ENCODE results near the gene TM4SF4.

DNA sequence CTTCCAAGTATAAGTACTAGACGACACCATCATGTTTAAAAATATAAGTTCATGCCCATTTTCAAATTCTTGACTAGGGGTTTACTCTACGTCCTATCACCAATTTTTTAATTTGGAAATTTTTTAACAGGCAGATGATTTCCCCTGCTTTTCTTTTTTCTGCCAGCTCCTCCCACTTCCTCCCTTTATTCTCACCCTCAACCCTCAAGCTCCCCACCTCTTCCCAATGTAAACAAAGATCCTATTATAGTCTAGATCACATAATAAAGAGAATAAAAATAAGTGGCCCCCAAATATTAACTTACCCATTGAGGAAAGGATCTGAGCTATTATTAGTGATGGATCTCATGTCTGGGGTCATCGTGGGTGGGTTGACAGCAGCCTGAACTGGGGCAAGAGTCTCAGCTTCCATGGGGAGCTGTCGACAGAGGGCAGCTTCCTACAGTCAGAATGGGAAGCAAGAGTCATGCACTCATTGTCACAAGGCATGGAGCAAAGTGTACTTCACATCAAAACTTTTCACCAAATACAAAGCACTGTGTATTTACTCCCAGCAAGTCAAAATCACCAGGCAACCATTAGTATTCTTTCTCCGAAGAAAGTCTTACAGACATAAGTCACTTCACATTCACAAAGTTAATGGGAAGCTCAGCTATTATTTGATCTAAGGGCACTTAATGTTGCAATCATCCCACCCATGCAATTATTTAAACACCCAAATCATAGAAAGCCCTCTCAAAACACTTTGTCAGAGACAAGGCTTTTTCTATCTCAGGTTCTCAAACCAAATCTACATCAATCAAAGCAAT, 53.2 kb downstream of the TM4SF4 start:
- TF ChIP-seq, protein P1, sequence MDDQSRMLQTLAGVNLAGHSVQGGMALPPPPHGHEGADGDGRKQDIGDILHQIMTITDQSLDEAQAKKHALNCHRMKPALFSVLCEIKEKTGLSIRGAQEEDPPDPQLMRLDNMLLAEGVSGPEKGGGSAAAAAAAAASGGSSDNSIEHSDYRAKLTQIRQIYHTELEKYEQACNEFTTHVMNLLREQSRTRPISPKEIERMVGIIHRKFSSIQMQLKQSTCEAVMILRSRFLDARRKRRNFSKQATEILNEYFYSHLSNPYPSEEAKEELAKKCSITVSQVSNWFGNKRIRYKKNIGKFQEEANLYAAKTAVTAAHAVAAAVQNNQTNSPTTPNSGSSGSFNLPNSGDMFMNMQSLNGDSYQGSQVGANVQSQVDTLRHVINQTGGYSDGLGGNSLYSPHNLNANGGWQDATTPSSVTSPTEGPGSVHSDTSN (CRISPR knock-in tag; IDR thresholded peaks at IDR 0.05), result no peak
- TF ChIP-seq MZF1 (tag by site-specific recombination; IDR thresholded peaks at IDR 0.05; ENCODE audit: borderline replicate concordance), result no peak
- no peak for TF ChIP-seq GLIS1 (tag by site-specific recombination; IDR thresholded peaks at IDR 0.05)
- TF ChIP-seq ZNF707 (tag by site-specific recombination; IDR thresholded peaks at IDR 0.05), result no peak
- TF ChIP-seq ZBTB8A (tag by site-specific recombination; IDR thresholded peaks at IDR 0.05), result no peak
- no peak for TF ChIP-seq ZBTB10 (tag by site-specific recombination; IDR thresholded peaks at IDR 0.05)
- no peak for TF ChIP-seq ZNF175 (tag by site-specific recombination; IDR thresholded peaks at IDR 0.05)
- TF ChIP-seq ZNF571 (tag by site-specific recombination; IDR thresholded peaks at IDR 0.05), result no peak
- no peak for TF ChIP-seq KLF1 (tag by site-specific recombination; IDR thresholded peaks at IDR 0.05)
- TF ChIP-seq GLIS2 (tag by site-specific recombination; IDR thresholded peaks at IDR 0.05), result no peak
- TF ChIP-seq, protein P2, sequence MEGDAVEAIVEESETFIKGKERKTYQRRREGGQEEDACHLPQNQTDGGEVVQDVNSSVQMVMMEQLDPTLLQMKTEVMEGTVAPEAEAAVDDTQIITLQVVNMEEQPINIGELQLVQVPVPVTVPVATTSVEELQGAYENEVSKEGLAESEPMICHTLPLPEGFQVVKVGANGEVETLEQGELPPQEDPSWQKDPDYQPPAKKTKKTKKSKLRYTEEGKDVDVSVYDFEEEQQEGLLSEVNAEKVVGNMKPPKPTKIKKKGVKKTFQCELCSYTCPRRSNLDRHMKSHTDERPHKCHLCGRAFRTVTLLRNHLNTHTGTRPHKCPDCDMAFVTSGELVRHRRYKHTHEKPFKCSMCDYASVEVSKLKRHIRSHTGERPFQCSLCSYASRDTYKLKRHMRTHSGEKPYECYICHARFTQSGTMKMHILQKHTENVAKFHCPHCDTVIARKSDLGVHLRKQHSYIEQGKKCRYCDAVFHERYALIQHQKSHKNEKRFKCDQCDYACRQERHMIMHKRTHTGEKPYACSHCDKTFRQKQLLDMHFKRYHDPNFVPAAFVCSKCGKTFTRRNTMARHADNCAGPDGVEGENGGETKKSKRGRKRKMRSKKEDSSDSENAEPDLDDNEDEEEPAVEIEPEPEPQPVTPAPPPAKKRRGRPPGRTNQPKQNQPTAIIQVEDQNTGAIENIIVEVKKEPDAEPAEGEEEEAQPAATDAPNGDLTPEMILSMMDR (tag by site-specific recombination; IDR thresholded peaks at IDR 0.05), result no peak
- TF ChIP-seq ZNF423 (tag by site-specific recombination; IDR thresholded peaks at IDR 0.05), result no peak
- TF ChIP-seq, protein P3, sequence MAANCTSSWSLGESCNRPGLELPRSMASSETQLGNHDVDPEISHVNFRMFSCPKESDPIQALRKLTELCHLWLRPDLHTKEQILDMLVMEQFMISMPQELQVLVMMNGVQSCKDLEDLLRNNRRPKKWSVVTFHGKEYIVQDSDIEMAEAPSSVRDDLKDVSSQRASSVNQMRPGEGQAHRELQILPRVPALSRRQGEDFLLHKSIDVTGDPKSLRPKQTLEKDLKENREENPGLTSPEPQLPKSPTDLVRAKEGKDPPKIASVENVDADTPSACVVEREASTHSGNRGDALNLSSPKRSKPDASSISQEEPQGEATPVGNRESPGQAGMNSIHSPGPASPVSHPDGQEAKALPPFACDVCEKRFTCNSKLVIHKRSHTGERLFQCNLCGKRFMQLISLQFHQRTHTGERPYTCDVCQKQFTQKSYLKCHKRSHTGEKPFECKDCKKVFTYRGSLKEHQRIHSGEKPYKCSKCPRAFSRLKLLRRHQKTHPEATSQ (tag by site-specific recombination; IDR thresholded peaks at IDR 0.05), result no peak
- TF ChIP-seq, protein P4, sequence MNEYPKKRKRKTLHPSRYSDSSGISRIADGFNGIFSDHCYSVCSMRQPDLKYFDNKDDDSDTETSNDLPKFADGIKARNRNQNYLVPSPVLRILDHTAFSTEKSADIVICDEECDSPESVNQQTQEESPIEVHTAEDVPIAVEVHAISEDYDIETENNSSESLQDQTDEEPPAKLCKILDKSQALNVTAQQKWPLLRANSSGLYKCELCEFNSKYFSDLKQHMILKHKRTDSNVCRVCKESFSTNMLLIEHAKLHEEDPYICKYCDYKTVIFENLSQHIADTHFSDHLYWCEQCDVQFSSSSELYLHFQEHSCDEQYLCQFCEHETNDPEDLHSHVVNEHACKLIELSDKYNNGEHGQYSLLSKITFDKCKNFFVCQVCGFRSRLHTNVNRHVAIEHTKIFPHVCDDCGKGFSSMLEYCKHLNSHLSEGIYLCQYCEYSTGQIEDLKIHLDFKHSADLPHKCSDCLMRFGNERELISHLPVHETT (tag by site-specific recombination; IDR thresholded peaks at IDR 0.05), result no peak
